Activated T-helper 17 cell treated with anti-CD3 and anti-CD28 coated beads, Interleukin-2, amount 50 U/mL, for 72 hours (primary cell): ENCODE measurements around the gene POU2F1. TPM values are rescaled to one million over a fixed set of nuclear protein-coding genes. Genes with fewer than 3 reads are reported as not detected.

Source experiments
- ATAC-seq: fragments of 150-1000 bp; cut with Tn5 transposase; replicated peaks from 2 replicates; pipeline ENCODE4 v1.10.0; 2021; ENCODE audit warnings: mild to moderate bottlenecking, moderate library complexity
- H3K27ac Mint-ChIP-seq: one replicate; pipeline ENCODE4 v1.8.0; 2022; ENCODE audit warnings: mixed read lengths
- H3K27me3 Mint-ChIP-seq: one replicate; pipeline ENCODE4 v1.8.0; 2022; ENCODE audit warnings: mixed read lengths
- H3K36me3 Mint-ChIP-seq: one replicate; pipeline ENCODE4 v1.8.0; 2022; ENCODE audit warnings: low read depth, mild to moderate bottlenecking, mixed read lengths
- H3K4me1 Mint-ChIP-seq: one replicate; pipeline ENCODE4 v1.8.0; 2022; ENCODE audit warnings: mixed read lengths
- H3K4me3 Mint-ChIP-seq: one replicate; pipeline ENCODE4 v1.8.0; 2022; ENCODE audit warnings: mild to moderate bottlenecking, mixed read lengths
- H3K9me3 Mint-ChIP-seq: one replicate; pipeline ENCODE4 v1.8.0; 2022; ENCODE audit warnings: mixed read lengths
- total RNA-seq, 2 donors: library from RNA; stranded (reverse); gene quantifications; one replicate each; pipeline ENCODE4 v1.2.3, GENCODE V29; 2022

Gene POU2F1
- total RNA-seq, 2 donors from 2014 or later = 20.6 to 28.0 TPM

- Mint-ChIP-seq H3K9me3 (no peaks in the 10 kb centered on the region), H3K4me3 (peak overlapping the region; percentile 86), H3K36me3 (peaks cover 62% of the 10 kb centered on the region), H3K27me3 (no peaks in the 10 kb centered on the region), H3K4me1 (peaks cover 39% of the 10 kb centered on the region), H3K27ac (peak overlapping the region; percentile 67)
- ATAC-seq = no peak
These were observed 233.7 kb downstream of the POU2F1 start for GRCh38 chr1:167454304-167454893.

- peak; percentile 68 for ATAC-seq
- peak overlapping the region; percentile 86 for H3K4me3 Mint-ChIP-seq
- H3K4me1 Mint-ChIP-seq = peaks cover 39% of the 10 kb centered on the region
- peak overlapping the region; percentile 67 for H3K27ac Mint-ChIP-seq
- no peaks in the 10 kb centered on the region for H3K9me3 Mint-ChIP-seq
- H3K36me3 Mint-ChIP-seq = peaks cover 69% of the 10 kb centered on the region
- H3K27me3 Mint-ChIP-seq = no peaks in the 10 kb centered on the region
These were observed 234.5 kb downstream of the POU2F1 start for GRCh38 chr1:167454894-167455785.

- peaks cover 72% of the 10 kb centered on the region for H3K36me3 Mint-ChIP-seq
- no peaks in the 10 kb centered on the region for H3K27me3 Mint-ChIP-seq
- peaks cover 36% of the 10 kb centered on the region for H3K4me1 Mint-ChIP-seq
- peak overlapping the region; percentile 86 for H3K4me3 Mint-ChIP-seq
- H3K9me3 Mint-ChIP-seq = no peaks in the 10 kb centered on the region
- peak overlapping the region; percentile 89 for H3K27ac Mint-ChIP-seq
- peak; percentile 55 for ATAC-seq
These were observed 235.2 kb downstream of the POU2F1 start for GRCh38 chr1:167455786-167456446.

GRCh38 chr1:167456524-167456923, 235.8 kb downstream of the POU2F1 start:
- Mint-ChIP-seq H3K27me3 (no peaks in the 10 kb centered on the region), H3K27ac (peak overlapping the region; percentile 89), H3K36me3 (peaks cover 74% of the 10 kb centered on the region), H3K9me3 (no peaks in the 10 kb centered on the region), H3K4me3 (peak overlapping the region; percentile 86), H3K4me1 (peaks cover 30% of the 10 kb centered on the region)
- ATAC-seq = peak; percentile 38

GRCh38 chr1:167456926-167457325, 236.2 kb downstream of the POU2F1 start:
- H3K27me3 Mint-ChIP-seq = no peaks in the 10 kb centered on the region
- H3K36me3 Mint-ChIP-seq = peaks cover 74% of the 10 kb centered on the region
- no peaks in the 10 kb centered on the region for H3K9me3 Mint-ChIP-seq
- no peak overlapping the region for H3K27ac Mint-ChIP-seq
- ATAC-seq = no peak
- peak overlapping the region; percentile 86 for H3K4me3 Mint-ChIP-seq
- peaks cover 28% of the 10 kb centered on the region for H3K4me1 Mint-ChIP-seq

GRCh38 chr1:167457936-167458584, 237.4 kb downstream of the POU2F1 start:
- Mint-ChIP-seq H3K4me1 (peaks cover 27% of the 10 kb centered on the region), H3K27me3 (no peaks in the 10 kb centered on the region), H3K27ac (peak overlapping the region; percentile 15), H3K9me3 (no peaks in the 10 kb centered on the region), H3K36me3 (peaks cover 69% of the 10 kb centered on the region), H3K4me3 (peak overlapping the region; percentile 86)
- no peak for ATAC-seq

GRCh38 chr1:167460836-167461235, 240.2 kb downstream of the POU2F1 start:
- Mint-ChIP-seq H3K4me1 (peaks cover 34% of the 10 kb centered on the region), H3K27me3 (no peaks in the 10 kb centered on the region), H3K27ac (peak overlapping the region; percentile 52), H3K4me3 (peak overlapping the region; percentile 33), H3K9me3 (no peaks in the 10 kb centered on the region), H3K36me3 (peaks cover 86% of the 10 kb centered on the region)
- ATAC-seq = peak; percentile 2

GRCh38 chr1:167462341-167462740, 241.7 kb downstream of the POU2F1 start:
- peak overlapping the region; percentile 88 for H3K27ac Mint-ChIP-seq
- H3K4me1 Mint-ChIP-seq = peaks cover 29% of the 10 kb centered on the region
- no peaks in the 10 kb centered on the region for H3K9me3 Mint-ChIP-seq

GRCh38 chr1:167463080-167463479, 242.4 kb downstream of the POU2F1 start:
- peak overlapping the region; percentile 88 for H3K27ac Mint-ChIP-seq
- no peak for ATAC-seq
- H3K27me3 Mint-ChIP-seq = no peaks in the 10 kb centered on the region
- H3K36me3 Mint-ChIP-seq = peaks cover 90% of the 10 kb centered on the region
- peaks cover 23% of the 10 kb centered on the region for H3K4me1 Mint-ChIP-seq
- peak overlapping the region; percentile 55 for H3K4me3 Mint-ChIP-seq
- no peaks in the 10 kb centered on the region for H3K9me3 Mint-ChIP-seq

More at GRCh38 chr1:167462341-167462740, 241.7 kb downstream of the POU2F1 start:
- Mint-ChIP-seq H3K36me3 (peaks cover 90% of the 10 kb centered on the region), H3K27me3 (no peaks in the 10 kb centered on the region), H3K4me3 (peak overlapping the region; percentile 55)
- ATAC-seq = no peak

- Mint-ChIP-seq H3K9me3 (no peaks in the 10 kb centered on the region), H3K36me3 (peaks cover 91% of the 10 kb centered on the region), H3K27ac (peak overlapping the region; percentile 88), H3K27me3 (no peaks in the 10 kb centered on the region), H3K4me3 (no peak overlapping the region), H3K4me1 (peaks cover 20% of the 10 kb centered on the region)
- ATAC-seq = no peak
These were observed 243.3 kb downstream of the POU2F1 start for GRCh38 chr1:167463875-167464575.

GRCh38 chr1:167465018-167465417, 244.3 kb downstream of the POU2F1 start:
- ATAC-seq = no peak
- Mint-ChIP-seq H3K36me3 (peaks cover 92% of the 10 kb centered on the region), H3K4me3 (peak overlapping the region; percentile 7), H3K9me3 (no peaks in the 10 kb centered on the region), H3K27ac (peak overlapping the region; percentile 88), H3K4me1 (peaks cover 20% of the 10 kb centered on the region), H3K27me3 (no peaks in the 10 kb centered on the region)

GRCh38 chr1:167465743-167466142, 245.1 kb downstream of the POU2F1 start:
- Mint-ChIP-seq H3K27ac (peak overlapping the region; percentile 88), H3K4me1 (peaks cover 20% of the 10 kb centered on the region), H3K36me3 (peaks cover 87% of the 10 kb centered on the region), H3K27me3 (no peaks in the 10 kb centered on the region), H3K9me3 (no peaks in the 10 kb centered on the region), H3K4me3 (peak overlapping the region; percentile 8)
- no peak for ATAC-seq

GRCh38 chr1:167467126-167467710, 246.5 kb downstream of the POU2F1 start:
- no peak for ATAC-seq
- H3K4me3 Mint-ChIP-seq = no peak overlapping the region
- H3K36me3 Mint-ChIP-seq = peaks cover 90% of the 10 kb centered on the region
- H3K9me3 Mint-ChIP-seq = no peaks in the 10 kb centered on the region
- no peaks in the 10 kb centered on the region for H3K27me3 Mint-ChIP-seq
- H3K27ac Mint-ChIP-seq = no peak overlapping the region
- peaks cover 20% of the 10 kb centered on the region for H3K4me1 Mint-ChIP-seq
